HG02763 (cell line): ENCODE results near the gene APIP.

ENCODE experiments used
- ATAC-seq: cut with Tn5 transposase; IDR thresholded peaks from one replicate; pipeline ENCODE4 v1.9.1; 2021; ENCODE audit warnings: mild to moderate bottlenecking, moderate library complexity; ENCODE audit not compliant: unreplicated experiment

Gene APIP

GRCh38 chr11:34916015-34916842 is at the start of gene APIP, which contains the start of gene PDHX:
Gene APIP, minus strand, starts transcription at chr11:34916379. Its CDS starts 95 bp downstream, at chr11:34916284.
Gene PDHX, plus strand, starts transcription at chr11:34916618. Its CDS starts 38 bp downstream, at chr11:34916656.
- peak; percentile 94 for ATAC-seq

- no peak for ATAC-seq
These were observed 48.6 kb upstream of the APIP start for GRCh38 chr11:34964610-34965331.

DNA sequence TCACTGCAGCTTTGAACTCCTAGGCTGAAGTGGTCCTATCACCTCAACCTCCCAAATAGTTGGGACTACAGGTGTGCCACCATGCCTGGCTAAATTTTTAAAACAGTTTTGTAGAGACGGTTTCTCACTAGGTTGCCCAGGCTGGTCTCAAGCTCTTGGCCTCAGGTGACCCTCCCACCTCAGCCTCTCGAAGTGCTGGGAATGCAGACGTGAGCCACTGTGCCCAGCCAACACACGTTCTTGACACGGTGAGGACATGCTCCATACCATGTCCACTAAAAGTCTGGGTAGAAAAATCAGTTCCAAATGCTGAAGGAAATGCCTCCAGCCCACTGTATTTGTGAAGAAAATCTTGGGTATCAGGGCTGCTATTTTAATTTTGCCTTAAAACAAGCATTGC is 47.2 kb upstream of the APIP start:
- no peak for ATAC-seq

DNA sequence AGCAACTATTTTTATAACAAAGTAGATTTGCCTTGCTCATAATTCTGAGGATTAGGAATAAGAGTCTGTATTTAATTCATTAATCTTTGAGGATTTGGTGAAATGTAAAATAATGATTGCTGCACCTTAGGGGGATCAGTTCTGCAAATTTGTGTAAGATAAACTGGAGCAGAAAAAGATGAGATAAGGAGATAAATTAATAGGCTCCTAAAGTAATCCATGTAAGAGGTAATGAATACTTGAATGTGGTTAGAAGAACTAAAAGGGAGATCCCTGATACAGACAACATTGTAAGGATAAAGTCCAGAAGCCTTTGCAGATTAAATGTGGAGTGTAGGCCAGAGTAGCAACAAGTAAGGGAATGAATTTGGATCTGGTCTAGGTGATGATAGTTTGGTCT is 45.9 kb upstream of the APIP start:
- ATAC-seq = no peak

GRCh38 chr11:34960277-34960676 is 44.1 kb upstream of the APIP start:
- ATAC-seq = no peak

GRCh38 chr11:34959770-34960169 is 43.6 kb upstream of the APIP start:
- ATAC-seq = no peak

DNA sequence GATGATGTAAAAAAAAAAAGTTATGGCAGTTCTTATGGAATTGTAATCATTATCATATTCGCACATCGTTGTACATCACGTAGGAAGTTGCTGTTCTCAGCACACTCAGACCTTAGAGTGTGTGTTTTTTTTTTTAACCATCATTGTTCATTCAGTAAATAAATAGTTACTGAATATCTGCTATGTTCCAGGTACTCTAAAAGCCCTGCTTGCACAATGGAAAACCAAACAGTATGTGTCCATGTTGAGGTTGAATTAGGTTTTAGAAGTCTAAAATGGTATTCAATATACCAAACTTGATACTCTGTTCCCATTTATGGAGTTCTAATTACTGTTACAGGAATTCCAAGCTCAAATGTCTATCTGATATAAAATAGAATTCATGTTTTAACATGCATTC is 41.4 kb upstream of the APIP start:
- ATAC-seq = no peak

DNA sequence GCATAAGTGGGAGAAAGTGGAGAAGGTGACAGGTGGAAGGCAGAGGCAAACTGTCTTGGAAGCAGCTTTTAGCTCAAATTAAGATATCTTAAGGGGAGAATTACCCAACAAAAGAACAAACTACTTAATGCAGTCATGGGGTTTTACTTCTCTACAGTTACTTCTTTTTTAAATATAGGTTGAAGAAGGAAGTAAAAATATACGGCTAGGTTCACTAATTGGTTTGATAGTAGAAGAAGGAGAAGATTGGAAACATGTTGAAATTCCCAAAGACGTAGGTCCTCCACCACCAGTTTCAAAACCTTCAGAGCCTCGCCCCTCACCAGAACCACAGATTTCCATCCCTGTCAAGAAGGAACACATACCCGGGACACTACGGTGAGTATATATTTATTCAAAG is 41.0 kb upstream of the APIP start:
- no peak for ATAC-seq

GRCh38 chr11:34953955-34954354 is 37.8 kb upstream of the APIP start:
- no peak for ATAC-seq

- no peak for ATAC-seq
These were observed 32.5 kb upstream of the APIP start for GRCh38 chr11:34948696-34949095.

GRCh38 chr11:34944692-34945091 is 28.5 kb upstream of the APIP start:
- no peak for ATAC-seq

- ATAC-seq = no peak
These were observed 25.5 kb upstream of the APIP start for GRCh38 chr11:34941688-34942087.

DNA sequence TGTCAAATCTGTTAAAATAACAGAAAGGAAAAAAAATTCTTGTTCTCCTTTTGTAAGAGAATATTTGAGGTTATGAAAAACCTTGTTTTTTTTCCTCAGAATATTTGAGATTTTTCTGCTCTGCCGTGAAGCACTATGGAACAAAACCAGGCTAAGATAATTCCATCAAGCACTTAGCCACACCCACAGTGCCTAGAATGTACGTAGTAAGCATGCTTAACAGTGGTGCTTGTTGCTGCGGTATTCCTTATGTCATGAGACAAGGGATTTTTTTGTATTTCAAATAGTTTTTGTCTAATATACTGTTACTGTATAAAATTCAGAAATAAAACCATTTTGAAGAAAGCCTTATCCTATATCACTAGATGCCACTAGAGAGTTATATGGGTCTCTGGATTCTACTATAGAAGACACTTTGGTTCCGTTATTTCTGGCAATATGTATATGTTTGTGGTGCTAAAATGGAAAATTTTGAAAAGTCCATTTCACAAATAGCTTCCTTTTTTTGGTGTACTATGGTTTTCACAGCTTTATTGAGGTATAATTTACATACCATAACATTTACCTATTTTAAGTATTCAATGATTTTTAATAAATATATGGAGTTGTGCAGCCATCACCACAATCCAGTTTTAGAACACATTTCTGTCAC is 24.0 kb upstream of the APIP start:
- no peak for ATAC-seq

GRCh38 chr11:34938611-34939010 is 22.4 kb upstream of the APIP start:
- no peak for ATAC-seq

GRCh38 chr11:34936945-34937629 is 20.9 kb upstream of the APIP start:
- ATAC-seq = no peak

GRCh38 chr11:34929794-34930763 is 13.9 kb upstream of the APIP start:
- no peak for ATAC-seq

DNA sequence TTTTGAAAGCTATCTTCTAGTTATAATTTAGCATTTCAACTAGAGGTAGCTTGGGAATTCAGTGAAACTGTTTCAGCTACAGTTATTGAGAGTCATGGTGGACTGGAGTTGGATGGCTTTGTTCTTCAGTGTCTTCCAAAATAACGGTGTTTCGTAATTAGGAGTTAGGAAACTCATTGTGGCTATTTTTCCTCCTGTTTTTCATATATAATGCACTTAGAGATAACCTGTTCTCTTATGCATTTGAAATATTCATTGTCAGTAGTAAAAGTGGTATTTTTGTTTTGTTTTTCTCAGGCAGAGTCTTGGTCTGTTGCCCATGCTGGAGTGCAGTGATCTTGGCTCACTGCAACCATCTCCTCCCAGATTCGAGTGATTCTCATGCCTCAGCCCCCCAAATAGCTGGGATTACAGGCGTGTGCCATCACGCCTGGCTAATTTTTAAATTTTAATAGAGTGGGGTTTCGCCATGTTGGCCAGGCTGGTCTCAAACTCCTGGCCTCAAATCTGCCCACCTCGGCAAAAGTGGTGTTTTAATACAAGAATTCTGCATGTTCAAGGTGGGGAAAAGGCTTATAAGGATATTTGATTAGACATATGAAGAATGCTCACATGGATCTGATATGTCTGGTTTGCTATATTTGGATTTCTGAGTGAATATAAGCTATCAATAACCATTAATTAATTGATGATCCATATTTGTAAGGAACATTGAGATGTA is 12.9 kb upstream of the APIP start:
- no peak for ATAC-seq

GRCh38 chr11:34928268-34928959 is 12.2 kb upstream of the APIP start:
- no peak for ATAC-seq

DNA sequence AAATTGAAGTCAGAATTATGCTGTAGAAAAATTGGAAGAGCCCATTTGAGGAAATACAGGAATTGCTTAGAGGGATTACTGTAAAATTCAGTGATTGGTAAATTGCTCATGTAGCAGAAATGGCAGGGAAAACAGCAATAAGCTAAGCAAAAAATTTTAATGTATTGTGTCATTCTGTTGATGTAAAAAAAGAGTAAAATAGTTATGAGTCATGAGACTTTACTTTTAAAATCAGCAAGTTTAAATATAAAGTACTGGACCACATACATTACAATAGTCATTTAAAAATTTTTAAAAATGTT is 10.6 kb upstream of the APIP start:
- ATAC-seq = no peak
